ENCODE results near the gene TMEM255B.

Gene TMEM255B

DNA sequence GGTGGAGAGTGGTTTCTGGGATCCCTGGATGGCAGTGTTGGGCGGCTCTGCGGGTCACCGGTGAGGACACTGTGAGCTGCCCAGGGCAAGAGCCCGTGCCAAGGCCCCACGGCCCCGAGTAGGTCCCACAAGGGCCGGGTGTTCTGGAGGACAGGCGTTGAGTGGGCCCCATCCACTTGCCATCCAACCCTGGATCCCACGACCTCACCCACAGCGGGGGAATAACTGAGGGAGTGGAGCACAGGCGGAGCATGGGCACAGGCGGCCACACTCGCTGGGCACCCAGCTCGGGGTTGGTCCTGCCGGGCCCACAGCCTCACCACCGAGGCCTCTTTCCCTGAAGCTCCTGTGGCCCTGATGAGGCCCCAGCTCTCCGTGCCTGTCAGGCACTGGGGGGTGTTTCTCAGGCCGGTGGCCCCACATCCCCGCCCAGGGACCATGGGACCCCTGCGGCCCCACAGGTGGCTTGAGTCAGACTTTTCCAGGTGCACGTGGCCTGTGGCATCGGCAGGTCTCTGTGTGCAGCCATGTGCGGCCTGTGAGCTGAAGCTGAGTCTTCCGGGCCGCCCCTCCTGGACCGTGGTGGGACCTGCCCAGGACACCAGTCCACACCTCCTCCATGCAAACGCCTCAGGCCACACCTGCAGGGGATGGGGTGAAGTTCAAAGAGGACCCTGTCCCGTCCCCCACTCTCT, 16.6 kb downstream of the TMEM255B start:
- H3K4me2 ChIP-seq, result no peak overlapping the region
- H3K4me3 ChIP-seq (IDR thresholded peaks at IDR 0.05; ENCODE audit: insufficient read depth, low read depth, low read length), result no peak overlapping the region
- no peaks in the 10 kb centered on the region for H4K20me1 ChIP-seq (ENCODE audit: insufficient read depth)
- TF ChIP-seq, protein P1, sequence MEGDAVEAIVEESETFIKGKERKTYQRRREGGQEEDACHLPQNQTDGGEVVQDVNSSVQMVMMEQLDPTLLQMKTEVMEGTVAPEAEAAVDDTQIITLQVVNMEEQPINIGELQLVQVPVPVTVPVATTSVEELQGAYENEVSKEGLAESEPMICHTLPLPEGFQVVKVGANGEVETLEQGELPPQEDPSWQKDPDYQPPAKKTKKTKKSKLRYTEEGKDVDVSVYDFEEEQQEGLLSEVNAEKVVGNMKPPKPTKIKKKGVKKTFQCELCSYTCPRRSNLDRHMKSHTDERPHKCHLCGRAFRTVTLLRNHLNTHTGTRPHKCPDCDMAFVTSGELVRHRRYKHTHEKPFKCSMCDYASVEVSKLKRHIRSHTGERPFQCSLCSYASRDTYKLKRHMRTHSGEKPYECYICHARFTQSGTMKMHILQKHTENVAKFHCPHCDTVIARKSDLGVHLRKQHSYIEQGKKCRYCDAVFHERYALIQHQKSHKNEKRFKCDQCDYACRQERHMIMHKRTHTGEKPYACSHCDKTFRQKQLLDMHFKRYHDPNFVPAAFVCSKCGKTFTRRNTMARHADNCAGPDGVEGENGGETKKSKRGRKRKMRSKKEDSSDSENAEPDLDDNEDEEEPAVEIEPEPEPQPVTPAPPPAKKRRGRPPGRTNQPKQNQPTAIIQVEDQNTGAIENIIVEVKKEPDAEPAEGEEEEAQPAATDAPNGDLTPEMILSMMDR (conservative IDR thresholded peaks at IDR 0.05; ENCODE audit: low read depth, low read length), result no peak
- peaks cover 21% of the 10 kb centered on the region; the same call in 1 of the 2 replicates for H3K27me3 ChIP-seq (ENCODE audit: insufficient read depth, low read depth)
- H3K79me2 ChIP-seq (ENCODE audit: insufficient read depth, low read depth), result no peaks in the 10 kb centered on the region
- no peaks in the 10 kb centered on the region for H3K36me3 ChIP-seq (ENCODE audit: insufficient read depth)
- no peak overlapping the region for H2AFZ ChIP-seq (ENCODE audit: low read depth)
- no peak overlapping the region for H3K27ac ChIP-seq
- no peak overlapping the region for H3K9ac ChIP-seq
- peaks cover 4% of the 10 kb centered on the region for H3K4me1 ChIP-seq (ENCODE audit: low read depth, poor library complexity, severe bottlenecking)

DNA sequence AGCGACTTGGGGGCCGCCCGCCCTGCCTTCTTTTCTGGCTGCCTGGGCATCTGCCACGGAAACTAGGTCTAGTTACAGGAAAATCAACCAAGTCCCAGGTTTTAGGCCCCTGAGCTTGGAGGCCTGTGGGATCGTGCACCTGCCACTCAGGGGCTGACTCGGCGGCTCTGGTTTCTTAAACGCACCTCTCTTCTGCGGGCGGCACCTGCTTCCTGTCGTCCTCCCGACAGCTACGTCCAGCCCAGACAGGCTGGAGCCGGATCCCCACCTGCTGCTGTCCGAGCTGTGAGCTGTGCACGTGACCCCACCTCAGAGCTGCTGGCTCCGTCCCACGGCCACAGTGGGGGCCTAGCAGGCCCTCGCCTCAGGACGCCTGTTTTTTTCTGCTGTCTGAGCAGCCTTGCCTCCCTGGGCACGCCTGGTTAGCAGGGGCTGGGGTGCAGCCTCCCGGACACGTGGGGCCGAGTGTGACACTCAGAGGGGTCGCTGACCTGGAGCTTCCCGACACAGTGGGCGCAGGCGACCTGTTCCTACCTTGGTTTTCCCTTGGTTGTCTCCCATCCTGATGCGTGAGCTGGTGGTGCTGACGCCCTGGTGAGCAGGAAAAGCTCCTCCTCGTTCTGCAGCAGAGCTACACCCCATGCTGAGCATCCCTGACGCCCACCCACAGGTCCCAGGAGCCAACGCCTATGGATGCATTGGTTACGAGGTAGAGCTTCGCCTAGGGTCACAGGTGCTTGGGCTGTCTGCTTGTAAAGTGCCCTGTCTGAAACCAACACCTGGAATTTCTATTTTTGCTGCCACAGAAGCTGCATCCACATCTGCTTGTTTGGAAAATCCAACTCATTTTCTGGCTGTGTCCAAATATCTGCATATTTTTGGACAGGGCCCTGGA, 17.5 kb downstream of the TMEM255B start:
- Histone ChIP-seq H4K20me1 (ENCODE audit: insufficient read depth) (no peaks in the 10 kb centered on the region), H2AFZ (ENCODE audit: low read depth) (no peak overlapping the region), H3K4me3 (IDR thresholded peaks at IDR 0.05; ENCODE audit: insufficient read depth, low read depth, low read length) (no peak overlapping the region), H3K27me3 (ENCODE audit: insufficient read depth, low read depth) (peaks cover 17% of the 10 kb centered on the region; the same call in 1 of the 2 replicates), H3K36me3 (ENCODE audit: insufficient read depth) (no peaks in the 10 kb centered on the region), H3K27ac (no peak overlapping the region), H3K9ac (no peak overlapping the region), H3K79me2 (ENCODE audit: insufficient read depth, low read depth) (no peaks in the 10 kb centered on the region), H3K4me1 (ENCODE audit: low read depth, poor library complexity, severe bottlenecking) (peaks cover 4% of the 10 kb centered on the region), H3K4me2 (no peak overlapping the region)
- TF ChIP-seq, protein P1 (conservative IDR thresholded peaks at IDR 0.05; ENCODE audit: low read depth, low read length), result no peak

DNA sequence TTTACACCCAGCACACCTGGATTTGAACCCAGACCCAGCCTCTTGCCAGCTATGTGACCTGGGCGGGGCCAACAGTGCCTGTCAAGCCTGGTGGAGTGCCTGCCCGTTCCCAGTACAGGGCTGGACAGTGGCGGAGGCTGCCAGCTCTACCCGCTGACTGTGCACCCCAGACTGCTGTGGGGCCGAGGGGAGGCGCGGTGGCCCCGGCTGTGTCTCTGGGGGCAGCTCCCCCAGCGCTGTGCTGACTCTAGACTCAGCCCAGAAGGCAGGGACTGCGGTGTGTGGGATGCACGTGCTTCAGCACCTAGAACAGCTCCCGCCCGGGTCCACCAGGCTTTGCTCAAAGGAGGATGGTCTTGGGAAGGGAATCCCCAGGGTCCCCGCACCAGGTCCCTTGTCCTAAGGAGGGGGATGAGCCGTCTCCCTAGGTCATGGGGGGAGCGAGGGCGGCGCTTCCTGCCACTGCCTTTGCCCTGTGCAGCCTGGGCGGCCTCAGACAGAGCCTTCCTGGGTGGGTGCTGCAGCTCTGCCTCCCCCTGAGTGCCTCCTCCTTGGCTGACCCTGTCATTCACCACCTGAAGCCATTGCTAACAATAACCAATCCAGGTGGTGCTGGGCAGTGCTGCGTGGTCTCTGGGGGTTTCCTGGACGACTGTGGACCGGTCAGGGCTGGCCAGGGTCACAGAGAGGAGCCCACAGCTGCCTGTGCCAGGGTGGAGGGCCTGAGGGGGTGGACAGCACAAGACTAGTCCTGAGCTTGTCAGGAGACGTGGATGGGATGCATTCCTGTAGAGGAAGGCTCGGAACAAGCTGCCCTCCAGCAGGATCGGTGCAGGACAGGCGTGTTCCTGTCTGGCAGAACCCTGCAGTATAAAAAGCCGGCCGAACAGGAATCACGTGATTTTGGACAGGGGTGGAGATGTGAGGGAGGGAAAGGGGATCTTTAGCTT, 18.6 kb downstream of the TMEM255B start:
- Histone ChIP-seq H3K4me2 (no peak overlapping the region), H3K27ac (no peak overlapping the region), H3K27me3 (ENCODE audit: insufficient read depth, low read depth) (peaks cover 17% of the 10 kb centered on the region; the same call in 1 of the 2 replicates), H3K36me3 (ENCODE audit: insufficient read depth) (no peaks in the 10 kb centered on the region), H3K9ac (no peak overlapping the region), H2AFZ (ENCODE audit: low read depth) (no peak overlapping the region), H3K79me2 (ENCODE audit: insufficient read depth, low read depth) (no peaks in the 10 kb centered on the region), H3K4me1 (ENCODE audit: low read depth, poor library complexity, severe bottlenecking) (peaks cover 4% of the 10 kb centered on the region), H3K4me3 (IDR thresholded peaks at IDR 0.05; ENCODE audit: insufficient read depth, low read depth, low read length) (no peak overlapping the region), H4K20me1 (ENCODE audit: insufficient read depth) (no peaks in the 10 kb centered on the region)
- TF ChIP-seq, protein P1 (conservative IDR thresholded peaks at IDR 0.05; ENCODE audit: low read depth, low read length), result no peak

DNA sequence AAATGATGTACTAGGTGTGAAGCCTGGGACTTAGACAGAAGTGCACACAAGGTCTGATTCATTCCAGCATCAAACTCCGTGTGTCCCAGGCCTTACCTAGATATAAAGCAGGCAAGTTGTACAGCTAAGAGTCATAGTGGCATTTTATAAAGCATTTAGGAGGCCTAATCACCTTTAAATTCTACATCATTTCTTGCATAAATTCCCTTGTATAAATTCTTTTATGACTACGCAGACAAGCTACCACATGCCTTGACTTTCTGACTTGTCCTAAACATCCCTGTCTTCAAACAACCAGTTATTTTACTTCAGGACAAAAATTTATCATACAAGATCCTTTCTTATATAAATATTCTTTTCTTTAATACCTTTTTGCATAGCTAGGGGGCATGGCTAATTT, 22.5 kb downstream of the TMEM255B start:
- Histone ChIP-seq H3K9ac (no peak overlapping the region), H4K20me1 (ENCODE audit: insufficient read depth) (no peaks in the 10 kb centered on the region), H2AFZ (ENCODE audit: low read depth) (no peak overlapping the region), H3K27ac (no peak overlapping the region), H3K79me2 (ENCODE audit: insufficient read depth, low read depth) (no peaks in the 10 kb centered on the region), H3K36me3 (ENCODE audit: insufficient read depth) (no peaks in the 10 kb centered on the region), H3K4me3 (IDR thresholded peaks at IDR 0.05; ENCODE audit: insufficient read depth, low read depth, low read length) (no peak overlapping the region), H3K4me1 (ENCODE audit: low read depth, poor library complexity, severe bottlenecking) (peaks cover under 1% of the 10 kb centered on the region), H3K4me2 (no peak overlapping the region), H3K27me3 (ENCODE audit: insufficient read depth, low read depth) (peaks cover 42% of the 10 kb centered on the region; the same call in 1 of the 2 replicates)
- TF ChIP-seq, protein P1 (conservative IDR thresholded peaks at IDR 0.05; ENCODE audit: low read depth, low read length), result no peak

Data from KMS-11 (cell line).